Adrenal gland (tissue), 5 donors: ENCODE results near the gene ROR1.

Experiments used
- POLR2A ChIP-seq, 2 donors: fragments of 450-650 bp; IDR thresholded peaks; one replicate each; pipeline ENCODE4 v1.6.1; 2017; ENCODE audit warnings: antibody characterized with exemption in 2 of 2, mild to moderate bottlenecking in 2 of 2, moderate library complexity in 1 of 2
- TF ChIP-seq, protein P1 (sequence below), 6 experiments: fragments of 450-650 bp in 4 of 6; fragments of 200-600 bp in 2 of 6; sonication (generic) in 1 of 6; IDR thresholded peaks; 1 replicate in 5 of 6; 2 replicates in 1 of 6; pipeline versions ENCODE4 v1.5.1 to v1.8.0; 2016 to 2021; ENCODE audit warnings: antibody characterized with exemption in 6 of 6, mild to moderate bottlenecking in 2 of 6, moderate library complexity in 1 of 6
- donor health status: DM: no; HTN: no; CAD: no.

DNA sequence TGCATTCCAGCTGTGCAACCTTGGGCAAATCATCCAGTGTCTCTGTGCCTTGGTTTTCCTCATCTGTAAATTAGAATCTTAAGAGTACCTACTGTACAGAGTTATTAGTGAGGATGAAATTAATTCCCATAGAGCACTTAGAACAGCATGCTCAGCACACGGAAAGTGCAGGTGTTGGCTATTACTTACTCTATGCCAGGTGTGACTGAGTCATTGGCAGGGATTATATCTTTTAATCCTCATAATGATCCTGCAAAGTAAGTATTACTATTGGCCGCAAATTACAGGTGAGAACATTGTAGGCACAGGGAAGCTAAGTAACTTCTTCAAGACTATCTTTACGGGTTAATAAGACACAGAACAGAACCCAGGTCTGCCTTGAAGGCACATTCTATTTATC is 423.3 kb downstream of the ROR1 start:
- TF ChIP-seq, protein P1, sequence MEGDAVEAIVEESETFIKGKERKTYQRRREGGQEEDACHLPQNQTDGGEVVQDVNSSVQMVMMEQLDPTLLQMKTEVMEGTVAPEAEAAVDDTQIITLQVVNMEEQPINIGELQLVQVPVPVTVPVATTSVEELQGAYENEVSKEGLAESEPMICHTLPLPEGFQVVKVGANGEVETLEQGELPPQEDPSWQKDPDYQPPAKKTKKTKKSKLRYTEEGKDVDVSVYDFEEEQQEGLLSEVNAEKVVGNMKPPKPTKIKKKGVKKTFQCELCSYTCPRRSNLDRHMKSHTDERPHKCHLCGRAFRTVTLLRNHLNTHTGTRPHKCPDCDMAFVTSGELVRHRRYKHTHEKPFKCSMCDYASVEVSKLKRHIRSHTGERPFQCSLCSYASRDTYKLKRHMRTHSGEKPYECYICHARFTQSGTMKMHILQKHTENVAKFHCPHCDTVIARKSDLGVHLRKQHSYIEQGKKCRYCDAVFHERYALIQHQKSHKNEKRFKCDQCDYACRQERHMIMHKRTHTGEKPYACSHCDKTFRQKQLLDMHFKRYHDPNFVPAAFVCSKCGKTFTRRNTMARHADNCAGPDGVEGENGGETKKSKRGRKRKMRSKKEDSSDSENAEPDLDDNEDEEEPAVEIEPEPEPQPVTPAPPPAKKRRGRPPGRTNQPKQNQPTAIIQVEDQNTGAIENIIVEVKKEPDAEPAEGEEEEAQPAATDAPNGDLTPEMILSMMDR (IDR thresholded peaks at IDR 0.05) = no peak
- no peak for TF ChIP-seq POLR2A (IDR thresholded peaks at IDR 0.05)
